Endothelial cell of umbilical vein (primary cell): ENCODE data around the gene GPR25. TPM values are rescaled to one million over a fixed set of nuclear protein-coding genes. Genes with fewer than 3 reads are reported as not detected.

Source experiments
- BruUV-seq: library from RNA; stranded (reverse); fragments of 400-500 nt; replicated peaks from 2 replicates; lab custom pipeline; 2021; lab: Mats Ljungman, UMichigan
- CTCF ChIA-PET: fragments of 300-600, 350-600 bp; sonication (Branson Sonifier 250); formaldehyde crosslinking; loops from one replicate; lab custom pipeline; 2021; ENCODE audit warnings: antibody characterized with exemption, inconsistent platforms; lab: Charles Lee
- POLR2A ChIA-PET: fragments of 300-600, 350-600 bp; sonication (Branson Sonifier 250); formaldehyde crosslinking; loops from one replicate; lab custom pipeline; 2021; ENCODE audit warnings: antibody characterized with exemption, inconsistent platforms; lab: Charles Lee
- DNase-seq: peaks from one replicate; pipeline ENCODE4 v3.0.0-alpha.2; 2011; ENCODE audit warnings: low read depth, low spot score
- FAIRE-seq: peaks from 2 replicates; lab custom pipeline; 2011; peaks lifted over from hg19 to GRCh38; lab: Jason Lieb, UNC
- H2AFZ ChIP-seq: 2 replicates; pipeline ENCODE4 v1.6.0; 2012; ENCODE audit warnings: low read depth, low read length, control low read depth, inconsistent platforms
- H3K27ac ChIP-seq: 2 replicates; pipeline ENCODE4 v1.5.1; 2011; ENCODE audit warnings: low read depth, mild to moderate bottlenecking, control low read depth, low read length, moderate library complexity; ENCODE audit not compliant: insufficient read depth
- H3K27me3 ChIP-seq, 2 experiments: 2 replicates each; pipeline versions ENCODE4 v1.6.0 to v1.6.1; 2011; ENCODE audit warnings: low read length in 2 of 2, mixed read lengths in 1 of 2; ENCODE audit not compliant: control insufficient read depth in 2 of 2, insufficient read depth in 2 of 2
- H3K36me3 ChIP-seq, 2 experiments: 2 replicates in 1 of 2; 3 replicates in 1 of 2; pipeline ENCODE4 v1.5.1; 2011; ENCODE audit warnings: low read length in 2 of 2, mild to moderate bottlenecking in 1 of 2, moderate library complexity in 1 of 2; ENCODE audit not compliant: control insufficient read depth in 2 of 2, insufficient read depth in 2 of 2; ENCODE audit errors: extremely low read depth in 1 of 2
- H3K4me1 ChIP-seq: 3 replicates; pipeline ENCODE4 v1.5.1; 2011; ENCODE audit warnings: mild to moderate bottlenecking, low read length; ENCODE audit not compliant: control insufficient read depth, insufficient read depth; ENCODE audit errors: extremely low read depth
- H3K4me2 ChIP-seq: 2 replicates; pipeline ENCODE4 v1.6.1; 2011; ENCODE audit warnings: low read length, control low read depth, mixed read lengths; ENCODE audit not compliant: insufficient read depth
- H3K4me3 ChIP-seq, 3 experiments: fragments of 200-600 bp in 1 of 3; sonication (generic), shearing (Covaris generic) in 1 of 3; replicated peaks in 1 of 3; 2 replicates each; pipeline ENCODE4 v1.5.1; 2011 to 2016; ENCODE audit warnings: control low read depth in 3 of 3, low read length in 3 of 3, mild to moderate bottlenecking in 2 of 3, inconsistent platforms in 1 of 3, low read depth in 1 of 3, moderate library complexity in 1 of 3; ENCODE audit not compliant: insufficient read depth in 1 of 3
- H3K79me2 ChIP-seq: 2 replicates; pipeline ENCODE4 v1.6.0; 2012; ENCODE audit warnings: low read length, inconsistent platforms; ENCODE audit not compliant: control insufficient read depth, insufficient read depth
- H3K9ac ChIP-seq: replicated peaks from 2 replicates; pipeline ENCODE3; 2011; ENCODE audit warnings: low read length, control low read depth; ENCODE audit not compliant: insufficient read depth; ENCODE audit errors: extremely low read depth
- H3K9me1 ChIP-seq: replicated peaks from 3 replicates; pipeline ENCODE4 v1.6.0; 2011; ENCODE audit warnings: mild to moderate bottlenecking, low read length; ENCODE audit not compliant: control insufficient read depth, insufficient read depth; ENCODE audit errors: extremely low read depth
- H3K9me3 ChIP-seq: replicated peaks from 2 replicates; pipeline ENCODE4 v1.5.1; 2012; ENCODE audit warnings: low read length, inconsistent platforms; ENCODE audit not compliant: control insufficient read depth, insufficient read depth
- H4K20me1 ChIP-seq: replicated peaks from 2 replicates; pipeline ENCODE3; 2011; ENCODE audit warnings: mild to moderate bottlenecking, low read length; ENCODE audit not compliant: control insufficient read depth, insufficient read depth; ENCODE audit errors: extremely low read depth
- CTCF ChIP-seq, 2 donors: IDR thresholded peaks; 1 replicate in 1 of 2; 2 replicates in 1 of 2; pipeline ENCODE4 v1.5.1; 2011; ENCODE audit warnings: low read length in 2 of 2, mild to moderate bottlenecking in 2 of 2, moderate library complexity in 2 of 2, control low read depth in 1 of 2, inconsistent platforms in 1 of 2, low read depth in 1 of 2; ENCODE audit not compliant: insufficient read depth in 1 of 2; ENCODE audit errors: extremely low read depth in 1 of 2
- EZH2 ChIP-seq: IDR thresholded peaks from 2 replicates; pipeline ENCODE4 v1.6.1; 2012; ENCODE audit warnings: borderline replicate concordance, low read depth, mild to moderate bottlenecking, moderate library complexity, low read length, inconsistent platforms; ENCODE audit not compliant: severe bottlenecking
- FOS ChIP-seq: IDR thresholded peaks from 2 replicates; pipeline ENCODE4 v1.6.1; 2011; ENCODE audit warnings: mild to moderate bottlenecking, low read length, moderate library complexity, borderline replicate concordance; ENCODE audit not compliant: insufficient read depth
- GATA2 ChIP-seq: IDR thresholded peaks from 2 replicates; pipeline ENCODE4 v1.7.0; 2011; ENCODE audit warnings: low read depth, mild to moderate bottlenecking, moderate library complexity, mixed read lengths, low read length; ENCODE audit not compliant: insufficient read length, insufficient read depth
- JUN ChIP-seq: IDR thresholded peaks from 2 replicates; pipeline ENCODE4 v1.6.1; 2011; ENCODE audit warnings: borderline replicate concordance, low read depth; ENCODE audit not compliant: insufficient read length, insufficient read depth
- MYC ChIP-seq: IDR thresholded peaks from one replicate; pipeline ENCODE4 v1.6.1; 2011; ENCODE audit warnings: mild to moderate bottlenecking, low read depth, low read length
- POLR2A ChIP-seq: IDR thresholded peaks from 2 replicates; pipeline ENCODE4 v1.6.1; 2012; ENCODE audit warnings: low read depth, mild to moderate bottlenecking, control low read depth, low read length
- POLR2AphosphoS5 ChIP-seq: IDR thresholded peaks from 2 replicates; pipeline ENCODE4 v1.6.1; 2012; ENCODE audit warnings: low read depth, mild to moderate bottlenecking, control low read depth, low read length, moderate library complexity; ENCODE audit not compliant: insufficient read depth
- dilution Hi-C: fragments of 300-500 bp; cut with MboI; formaldehyde crosslinking; loops from one replicate; pipeline ENCODE4 v1.15.0; 2019; ENCODE audit warnings: low sequenced_read_pairs; ENCODE audit not compliant: extremely low pct_ligation_motif_present
- intact Hi-C: fragments of 100-400 bp; cut with micrococcal nuclease; formaldehyde crosslinking; loops from one replicate; pipeline ENCODE4 v1.10.0; 2022
- polyA plus RNA-seq, 4 experiments: library from polyadenylated mRNA; depleted of rRNA in 3 of 4; stranded (reverse) in 3 of 4; unstranded in 1 of 4; fragments of >200 nt; gene quantifications; 2 replicates each; pipeline versions ENCODE4 v1.2.1 to v1.2.3, GENCODE V29; 2011 to 2012; ENCODE audit warnings: missing spikeins in 1 of 4
- total RNA-seq: library from RNA; stranded (reverse); gene quantifications from 2 replicates; pipeline ENCODE4 v1.2.3, GENCODE V29; 2021
- TF ChIP-seq, protein P1 (sequence below): IDR thresholded peaks from 2 replicates; pipeline ENCODE4 v1.6.1; 2011; ENCODE audit not compliant: insufficient read depth, insufficient read length

The GPR25 gene
- total and polyA plus RNA-seq, 2 donors (not counting 3 experiments of a cell fraction or from before 2014, with no cell fraction given) = not detected

- FAIRE-seq = no peak
- Histone ChIP-seq H3K9me1 (no peaks in the 10 kb centered on the region), H3K9me3 (no peaks in the 10 kb centered on the region), H3K4me1 (no peaks in the 10 kb centered on the region), H3K4me2 (no peak overlapping the region), H2AFZ (no peak overlapping the region), H3K4me3 (no peak overlapping the region), H3K27ac (no peak overlapping the region), H3K36me3 (no peaks in the 10 kb centered on the region), H3K27me3 (peaks cover 0 to 3% of the 10 kb centered on the region in 2 experiments), H3K79me2 (no peaks in the 10 kb centered on the region), H3K9ac (no peak overlapping the region), H4K20me1 (no peaks in the 10 kb centered on the region)
- TF ChIP-seq GATA2 = no peak
- TF ChIP-seq CTCF (IDR thresholded peaks at IDR 0.05; ENCODE audit: extremely low read depth in 1 of 2, insufficient read depth in 1 of 2, low read depth in 1 of 2, low read length in 2 of 2) = no peak
- TF ChIP-seq EZH2 = no peak
- TF ChIP-seq, protein P1, sequence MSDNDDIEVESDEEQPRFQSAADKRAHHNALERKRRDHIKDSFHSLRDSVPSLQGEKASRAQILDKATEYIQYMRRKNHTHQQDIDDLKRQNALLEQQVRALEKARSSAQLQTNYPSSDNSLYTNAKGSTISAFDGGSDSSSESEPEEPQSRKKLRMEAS = no peak
- TF ChIP-seq JUN = no peak
- TF ChIP-seq MYC = no peak
- no peak for TF ChIP-seq POLR2A
- no peak for TF ChIP-seq POLR2AphosphoS5
- TF ChIP-seq FOS = no peak
- dilution Hi-C loops = no loop called here
- ChIA-PET POLR2A (no interaction called here), CTCF (no interaction called here)
- intact Hi-C loops = no loop called here
- no TSS peak for BruUV-seq
- DNase-seq = no peak
These were observed 28.1 kb downstream of the GPR25 start for GRCh38 chr1:200900877-200901276.
